Inflammatory macrophage (primary cell): Measurements from ENCODE around the gene CLDN16.

Source experiments
- DNase-seq, 2 donors: peaks; one replicate each; pipeline ENCODE4 v3.0.0-alpha.2; 2020 to 2022

CLDN16 gene

GRCh38 chr3:190443257-190443656 is 55.3 kb downstream of the CLDN16 start:
- DNase-seq = no peak

DNA sequence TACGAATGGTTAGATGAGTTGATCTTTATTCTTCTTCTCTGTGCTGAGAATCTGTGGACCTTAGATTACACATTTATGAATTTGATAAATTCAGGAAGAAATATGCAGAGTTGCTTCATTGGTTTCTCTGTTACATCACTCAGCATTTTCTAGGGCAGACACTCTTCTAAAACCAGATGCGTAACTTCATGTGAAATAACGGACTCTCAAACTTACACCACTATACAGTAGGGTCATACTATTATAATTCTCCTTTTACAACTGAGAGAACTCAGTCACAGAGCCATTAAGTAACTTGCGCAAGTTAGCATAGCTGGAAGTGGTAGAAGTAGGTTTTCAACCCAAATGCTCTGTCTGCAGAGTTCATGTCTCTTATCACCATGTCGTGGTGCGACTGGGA is 56.0 kb downstream of the CLDN16 start:
- DNase-seq = peak; percentile 22 to 64

DNA sequence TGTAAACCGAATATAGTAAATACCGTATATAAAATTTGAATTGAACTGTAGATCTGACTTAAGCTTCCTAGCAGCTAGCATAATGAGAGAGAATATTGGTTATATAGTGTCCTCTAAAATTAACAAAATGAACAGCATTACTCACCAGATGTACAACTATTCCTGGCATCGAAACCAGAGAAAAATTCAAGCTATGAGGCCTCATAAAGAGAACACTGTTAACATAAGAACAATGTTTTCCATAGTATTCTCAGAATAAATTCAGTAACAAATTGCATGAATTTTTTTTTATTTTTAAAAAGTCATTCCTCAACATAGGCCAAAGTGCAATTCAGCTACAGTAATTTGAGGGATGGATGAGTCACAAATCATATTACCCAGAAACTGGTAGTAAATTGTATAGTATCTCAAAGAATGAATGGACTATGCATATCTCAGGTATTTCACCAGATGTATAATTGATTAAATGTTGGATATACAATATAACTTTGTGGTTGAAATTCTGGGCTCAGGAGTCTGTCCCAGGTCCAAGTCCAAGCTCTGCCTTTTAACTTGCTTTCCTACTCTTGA is 56.7 kb downstream of the CLDN16 start:
- DNase-seq = no peak

- DNase-seq = no peak
These were observed 58.8 kb downstream of the CLDN16 start for GRCh38 chr3:190446573-190447279.

- DNase-seq = no peak
These were observed 60.3 kb downstream of the CLDN16 start for GRCh38 chr3:190448256-190448655.

DNA sequence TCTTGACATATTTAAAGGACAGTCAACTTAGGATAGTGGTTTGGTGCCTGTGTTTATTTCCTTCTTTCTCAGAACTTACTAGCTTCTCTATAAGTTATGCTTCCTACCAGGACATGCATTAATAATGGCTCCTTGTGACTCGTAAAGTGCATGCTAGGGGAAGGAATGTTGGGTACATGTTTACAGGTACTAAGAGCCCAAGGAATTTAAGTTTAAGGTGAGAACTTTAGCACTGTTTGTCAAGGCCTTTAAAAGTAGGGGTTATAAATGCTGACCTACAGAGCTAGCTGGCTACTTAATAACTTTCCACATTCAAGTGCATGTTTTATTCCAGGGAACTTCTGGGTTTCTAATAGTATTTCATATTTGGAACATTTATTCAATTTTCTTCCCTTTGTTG is 61.8 kb downstream of the CLDN16 start, which contains the start of gene TMEM207:
TSS of gene TMEM207 (minus strand) at position 101 of the 400 bp plus-strand sequence. CDS start at position 9, 92 bp downstream.
- no peak for DNase-seq

DNA sequence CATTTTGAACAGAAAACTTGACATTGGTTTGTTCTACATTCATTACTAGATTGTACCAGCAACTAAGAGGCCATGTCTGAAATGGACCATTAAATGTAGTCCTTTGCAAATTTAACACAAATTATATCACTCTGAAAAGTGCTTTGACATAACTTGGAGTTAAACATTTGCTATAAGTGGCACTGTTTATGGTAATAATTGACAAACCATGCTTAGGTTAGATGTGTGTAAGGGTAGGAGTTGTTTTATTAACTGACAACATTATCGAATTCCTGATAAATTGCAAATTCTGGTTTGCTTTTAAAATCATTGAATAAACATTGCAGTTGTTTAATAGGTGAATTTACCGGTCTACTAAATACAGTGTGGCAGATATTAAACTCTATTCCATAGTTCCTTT is 67.9 kb downstream of the CLDN16 start:
- no peak for DNase-seq

- no peak for DNase-seq
These were observed 68.8 kb downstream of the CLDN16 start for GRCh38 chr3:190456770-190457169.

DNA sequence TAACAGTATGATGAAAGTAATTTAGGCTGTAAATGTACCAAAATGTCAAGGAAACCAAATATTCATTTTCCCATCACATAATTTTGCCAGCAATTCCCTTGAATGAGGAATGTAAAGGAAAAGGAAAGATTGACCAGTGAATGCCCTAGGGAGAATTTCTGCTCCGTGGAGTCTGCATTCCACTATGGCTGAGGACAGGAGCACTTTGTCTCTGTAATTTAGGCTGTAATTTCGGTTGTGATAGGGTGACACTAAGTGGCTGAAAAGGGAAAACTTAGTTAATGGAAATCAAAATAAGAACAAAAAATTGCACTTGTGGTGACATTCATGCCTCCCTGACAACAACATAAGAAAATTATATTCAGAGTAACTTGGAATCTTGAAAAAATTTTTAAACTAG is 70.1 kb downstream of the CLDN16 start:
- no peak for DNase-seq
